GM21447 (cell line): ENCODE measurements around the gene BFSP1.
A peak's percentile ranks its signal among the peaks of the same experiment; 100 is the strongest.

Source experiments
- ATAC-seq: cut with Tn5 transposase; IDR thresholded peaks from one replicate; pipeline ENCODE4 v1.9.1; 2021; ENCODE audit not compliant: unreplicated experiment

The BFSP1 gene

GRCh38 chr20:17558154-17558940 is 27.2 kb upstream of the BFSP1 start:
- ATAC-seq: no peak

GRCh38 chr20:17557675-17558006 is 26.5 kb upstream of the BFSP1 start:
- ATAC-seq: no peak

GRCh38 chr20:17556837-17557674 is 25.9 kb upstream of the BFSP1 start:
- no peak for ATAC-seq

- no peak for ATAC-seq
These were observed 23.9 kb upstream of the BFSP1 start for GRCh38 chr20:17555106-17555505.

GRCh38 chr20:17549131-17549530 is 18.0 kb upstream of the BFSP1 start:
- no peak for ATAC-seq

GRCh38 chr20:17545127-17545526 is 13.9 kb upstream of the BFSP1 start:
- no peak for ATAC-seq

- no peak for ATAC-seq
These were observed 12.5 kb upstream of the BFSP1 start for GRCh38 chr20:17543531-17544131.

- ATAC-seq: no peak
These were observed 11.8 kb upstream of the BFSP1 start for GRCh38 chr20:17542993-17543412.

GRCh38 chr20:17542481-17542880 is 11.3 kb upstream of the BFSP1 start:
- ATAC-seq: no peak

GRCh38 chr20:17541996-17542395 is 10.8 kb upstream of the BFSP1 start:
- no peak for ATAC-seq

GRCh38 chr20:17541596-17541995 is 10.4 kb upstream of the BFSP1 start:
- ATAC-seq: no peak

- ATAC-seq: peak; percentile 91
These were observed 7.5 kb upstream of the BFSP1 start for GRCh38 chr20:17538517-17539170.

- ATAC-seq: no peak
These were observed 6.8 kb upstream of the BFSP1 start for GRCh38 chr20:17537959-17538358.

GRCh38 chr20:17536944-17537444 is 5.8 kb upstream of the BFSP1 start:
- ATAC-seq: peak; percentile 72

GRCh38 chr20:17534077-17534476 is 2.9 kb upstream of the BFSP1 start:
- ATAC-seq: no peak

GRCh38 chr20:17533396-17533795 is 2.2 kb upstream of the BFSP1 start:
- ATAC-seq: no peak

GRCh38 chr20:17531665-17532025 is 466 bp upstream of the BFSP1 start:
- no peak for ATAC-seq

- no peak for ATAC-seq
These were observed 1.0 kb downstream of the BFSP1 start for GRCh38 chr20:17530153-17530552.

- no peak for ATAC-seq
These were observed 1.6 kb downstream of the BFSP1 start for GRCh38 chr20:17529586-17529985.

- ATAC-seq: no peak
These were observed 5.5 kb downstream of the BFSP1 start for GRCh38 chr20:17525650-17526049.

- ATAC-seq: no peak
These were observed 6.0 kb downstream of the BFSP1 start for GRCh38 chr20:17525132-17525531.
